IPS-18c (cell line): ENCODE results near the gene OTOL1.

Source experiments
- H3K4me3 ChIP-seq: 2 replicates; pipeline ENCODE4 v1.7.0; 2013; ENCODE audit warnings: low read depth, mild to moderate bottlenecking, low read length, moderate library complexity; ENCODE audit not compliant: insufficient read depth
- H3K9me3 ChIP-seq: one replicate; pipeline ENCODE4 v1.6.1; 2013; ENCODE audit warnings: mild to moderate bottlenecking, low read length, moderate library complexity; ENCODE audit not compliant: control insufficient read depth, insufficient read depth

The OTOL1 gene

DNA sequence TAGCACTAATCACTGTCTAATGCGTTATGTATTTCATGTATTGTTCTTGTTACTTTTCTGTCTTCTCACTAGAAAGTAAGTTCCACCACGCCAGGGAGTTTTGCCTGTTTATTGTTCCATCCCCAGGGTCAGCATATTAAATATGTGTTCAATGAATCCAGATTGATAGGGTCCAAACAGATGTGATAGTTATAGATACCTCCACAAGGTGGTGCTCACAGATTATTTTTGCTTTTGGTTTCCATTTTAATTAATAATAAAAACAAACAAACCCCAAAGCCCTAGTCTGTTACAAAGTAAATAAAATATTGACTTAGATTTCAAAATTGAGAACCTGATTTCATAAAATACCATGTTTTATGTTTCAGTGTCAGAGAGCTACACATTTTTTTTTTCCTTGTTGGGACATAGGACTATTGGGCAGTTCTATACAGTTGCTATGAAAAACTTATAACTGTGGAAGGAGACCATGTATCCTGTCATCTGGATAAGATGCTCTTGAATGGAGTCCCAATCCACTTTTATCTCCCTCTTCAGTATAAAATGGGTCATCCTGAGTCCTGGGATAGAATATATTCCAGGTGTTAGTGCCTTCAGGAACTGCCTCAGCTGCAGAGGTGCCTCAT lies 12.4 kb downstream of the OTOL1 start:
- Histone ChIP-seq H3K4me3 (no peak overlapping the region), H3K9me3 (no peaks in the 10 kb centered on the region)

DNA sequence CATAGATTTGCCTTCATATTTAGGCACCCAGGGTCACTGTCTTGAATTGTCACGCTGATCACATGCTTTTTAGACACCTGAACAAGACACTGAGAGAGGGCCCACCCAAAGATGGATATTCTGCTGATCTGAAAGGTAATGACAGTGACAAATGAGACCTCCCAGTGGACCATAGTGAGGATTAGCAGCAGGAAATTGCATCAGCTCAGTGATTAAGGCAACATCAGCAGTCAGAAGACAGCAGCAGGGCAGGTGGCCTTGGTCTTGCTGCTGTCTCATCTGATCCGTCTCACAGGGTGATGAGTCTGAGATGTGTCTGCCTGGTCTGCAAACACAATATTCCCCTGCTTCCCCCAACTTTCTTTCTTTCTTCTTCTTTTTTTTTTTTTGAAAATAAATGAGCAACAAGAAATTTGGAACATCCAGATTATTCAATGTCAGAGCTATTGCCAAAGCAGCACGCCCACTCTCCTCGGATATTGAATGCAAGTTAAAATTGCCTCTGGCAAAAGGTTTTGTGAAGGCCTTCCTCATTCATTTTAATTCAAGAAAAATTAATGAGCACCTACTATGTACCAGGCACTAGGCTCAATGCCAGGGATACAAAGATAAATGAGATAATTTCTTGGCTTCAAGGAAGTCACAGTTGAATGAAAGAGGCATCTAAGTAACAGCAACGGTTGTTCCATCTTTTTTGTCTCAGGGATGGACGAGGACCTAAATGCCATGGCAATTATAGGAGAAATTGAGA lies 14.1 kb downstream of the OTOL1 start:
- Histone ChIP-seq H3K4me3 (no peak overlapping the region), H3K9me3 (no peaks in the 10 kb centered on the region)

DNA sequence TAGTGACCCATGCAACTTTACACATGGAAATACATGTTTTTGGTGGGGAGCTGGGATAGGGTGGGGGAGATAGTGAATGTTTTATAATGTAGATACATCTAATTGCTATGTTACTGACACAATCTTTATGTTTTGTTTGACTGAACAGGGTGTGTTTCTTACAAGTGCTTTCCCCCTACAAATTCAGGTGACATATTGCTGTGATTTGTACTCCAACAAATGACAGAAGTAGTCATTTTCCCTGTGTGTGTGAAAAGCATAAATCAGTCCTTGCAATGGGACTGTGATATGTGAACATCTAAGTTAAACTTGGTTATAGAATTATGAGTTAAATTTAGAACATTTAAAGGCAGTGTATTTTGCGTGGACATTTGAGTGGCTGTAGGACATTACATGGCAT lies 27.3 kb downstream of the OTOL1 start:
- H3K4me3 ChIP-seq, result no peak overlapping the region
- no peaks in the 10 kb centered on the region for H3K9me3 ChIP-seq

DNA sequence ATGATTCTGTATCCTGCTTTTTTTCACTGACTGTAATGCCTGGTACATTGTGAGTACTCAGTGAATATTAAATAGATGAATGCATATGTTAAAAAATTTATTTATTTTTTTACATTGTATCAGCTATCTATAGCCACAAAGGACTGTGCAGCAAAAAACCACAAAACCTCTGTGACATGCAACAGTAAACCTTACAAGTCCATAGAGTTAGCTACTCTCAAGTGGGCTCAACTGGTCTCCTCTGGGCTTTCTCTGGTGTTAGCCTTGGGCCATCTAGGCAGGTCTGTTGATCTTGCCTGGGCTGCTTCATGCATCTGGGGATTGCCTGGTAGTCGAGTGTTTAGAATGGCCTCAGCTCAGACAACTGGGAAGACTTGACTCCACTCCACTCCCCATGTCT lies 35.3 kb downstream of the OTOL1 start:
- no peaks in the 10 kb centered on the region for H3K9me3 ChIP-seq
- H3K4me3 ChIP-seq, result no peak overlapping the region

DNA sequence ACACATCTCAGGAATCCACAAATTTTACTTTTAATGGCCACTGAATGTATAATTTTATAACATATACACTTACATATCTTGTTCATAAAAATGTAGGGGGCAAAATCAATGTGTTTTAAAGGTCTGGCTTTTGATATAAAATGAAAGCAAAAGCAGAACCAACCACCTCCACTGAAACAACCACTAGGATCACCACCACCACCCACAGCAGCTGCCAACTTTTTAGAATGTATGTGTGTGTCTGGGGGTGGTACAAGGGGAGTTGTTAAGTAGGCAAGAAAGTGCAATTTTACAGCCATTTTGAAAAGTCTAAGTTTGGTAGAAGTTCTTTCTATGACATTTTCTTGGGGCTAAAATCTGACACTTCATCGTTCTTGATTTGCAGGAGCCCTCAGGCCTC lies 44.0 kb downstream of the OTOL1 start:
- H3K9me3 ChIP-seq, result no peaks in the 10 kb centered on the region

DNA sequence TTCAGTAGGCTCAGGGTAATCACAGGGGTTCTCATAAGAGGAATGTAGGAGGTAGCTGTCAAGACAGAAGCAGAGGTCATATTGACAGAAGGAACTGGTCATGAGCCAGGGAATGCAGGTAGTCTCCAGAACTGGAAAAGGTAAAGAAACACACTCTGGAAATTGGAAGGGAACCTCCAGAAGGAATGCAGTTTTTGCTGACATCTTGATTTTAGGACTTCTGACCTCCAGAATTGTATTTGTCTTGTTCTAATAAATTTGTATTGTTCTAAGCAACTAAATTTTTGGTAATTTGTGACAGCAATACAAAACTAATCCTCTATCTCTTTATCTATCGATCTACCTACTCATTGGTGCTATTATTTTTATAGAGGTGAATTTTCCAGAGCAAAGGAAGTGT lies 49.2 kb downstream of the OTOL1 start:
- Histone ChIP-seq H3K4me3 (no peak overlapping the region), H3K9me3 (no peaks in the 10 kb centered on the region)

More for the DNA sequence above, 44.0 kb downstream of the OTOL1 start:
- no peak overlapping the region for H3K4me3 ChIP-seq

DNA sequence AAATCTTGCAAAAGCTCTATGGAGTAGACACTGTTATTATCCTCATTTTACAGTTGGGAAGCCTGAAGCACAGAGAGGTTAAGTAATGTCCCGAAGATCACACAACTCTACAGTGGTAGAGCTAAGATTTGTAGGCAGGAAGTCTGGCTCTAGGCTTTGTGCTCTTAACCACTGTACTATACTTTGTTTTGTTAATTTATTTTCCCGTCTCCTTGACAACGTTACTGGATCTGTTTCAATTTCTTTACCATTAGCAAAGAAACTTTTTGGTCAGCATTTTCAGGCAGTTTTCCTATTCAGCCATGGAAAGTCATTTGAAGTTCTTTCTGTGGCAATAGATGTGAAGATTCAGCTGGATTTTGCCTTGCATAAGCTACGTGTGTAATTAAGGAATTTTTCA lies 51.7 kb downstream of the OTOL1 start:
- no peak overlapping the region for H3K4me3 ChIP-seq
- no peaks in the 10 kb centered on the region for H3K9me3 ChIP-seq

DNA sequence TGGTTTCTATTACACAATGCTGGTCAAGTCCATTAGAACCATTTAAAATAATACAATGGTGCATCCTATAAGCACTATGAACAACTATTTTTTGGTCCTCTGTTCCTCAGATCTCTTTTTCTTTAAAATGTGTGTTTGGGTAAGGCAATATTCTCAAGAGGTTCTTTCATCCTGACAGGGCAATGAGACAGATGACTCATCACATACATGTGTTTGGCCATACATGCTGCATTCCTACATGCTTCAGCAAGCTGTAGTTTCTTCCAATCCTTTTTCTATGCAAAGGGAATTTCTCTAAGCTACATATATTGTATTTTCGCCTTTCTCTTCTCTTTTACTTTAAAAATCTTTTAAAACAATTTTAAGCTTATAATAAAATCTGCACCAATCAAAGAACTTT lies 52.7 kb downstream of the OTOL1 start:
- H3K4me3 ChIP-seq, result no peak overlapping the region
- H3K9me3 ChIP-seq, result no peaks in the 10 kb centered on the region

DNA sequence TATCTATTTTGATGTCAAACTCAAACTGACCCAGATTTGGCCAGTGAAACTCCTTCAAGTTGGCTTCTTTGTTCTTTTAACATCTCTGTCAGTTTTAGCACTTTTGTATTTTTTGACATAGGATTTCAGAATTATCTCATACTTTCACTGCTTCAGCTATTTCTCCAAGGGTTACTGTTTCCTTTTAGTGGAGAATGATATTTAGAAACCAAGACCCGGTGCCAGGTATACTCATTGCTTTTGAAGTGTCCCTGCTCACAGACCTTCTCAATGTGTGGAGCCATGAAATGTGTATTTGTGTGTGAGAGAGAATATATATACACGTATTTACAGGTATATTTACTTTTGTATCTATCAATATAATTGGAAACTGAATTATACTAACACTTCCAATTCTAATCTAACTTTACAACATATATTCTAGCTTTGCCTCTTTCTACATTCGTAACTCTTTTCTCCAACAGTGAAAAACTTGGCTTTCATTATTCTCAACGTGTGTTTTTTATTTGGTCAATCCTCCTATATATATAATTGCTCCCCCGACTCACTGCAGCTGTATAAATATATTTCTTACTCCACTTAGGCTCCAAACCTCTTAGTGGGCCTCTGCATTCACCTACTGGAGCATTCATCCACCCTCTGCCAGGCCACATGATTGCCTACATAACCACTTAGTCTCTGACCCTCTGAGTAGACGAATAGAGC lies 54.0 kb downstream of the OTOL1 start:
- Histone ChIP-seq H3K9me3 (no peaks in the 10 kb centered on the region), H3K4me3 (no peak overlapping the region)

DNA sequence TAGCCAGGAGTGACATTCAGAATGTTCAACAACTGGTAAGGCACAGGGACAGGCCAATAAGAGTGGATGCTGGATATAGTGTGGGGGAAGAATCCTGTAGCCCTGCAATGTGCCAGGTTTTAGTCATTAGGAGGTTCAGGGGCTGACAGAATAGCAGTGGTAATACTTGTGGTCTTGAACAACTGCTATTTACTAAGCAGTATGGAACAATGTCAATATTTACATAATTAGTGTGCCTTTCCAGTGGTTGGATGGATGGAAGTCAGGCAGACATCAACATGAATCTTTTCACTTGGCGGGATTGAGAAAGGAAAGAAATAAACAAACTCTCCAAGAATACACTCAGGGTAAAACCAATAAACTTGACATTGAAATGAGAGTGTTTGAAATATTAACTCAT lies 55.1 kb downstream of the OTOL1 start:
- Histone ChIP-seq H3K4me3 (no peak overlapping the region), H3K9me3 (no peaks in the 10 kb centered on the region)

DNA sequence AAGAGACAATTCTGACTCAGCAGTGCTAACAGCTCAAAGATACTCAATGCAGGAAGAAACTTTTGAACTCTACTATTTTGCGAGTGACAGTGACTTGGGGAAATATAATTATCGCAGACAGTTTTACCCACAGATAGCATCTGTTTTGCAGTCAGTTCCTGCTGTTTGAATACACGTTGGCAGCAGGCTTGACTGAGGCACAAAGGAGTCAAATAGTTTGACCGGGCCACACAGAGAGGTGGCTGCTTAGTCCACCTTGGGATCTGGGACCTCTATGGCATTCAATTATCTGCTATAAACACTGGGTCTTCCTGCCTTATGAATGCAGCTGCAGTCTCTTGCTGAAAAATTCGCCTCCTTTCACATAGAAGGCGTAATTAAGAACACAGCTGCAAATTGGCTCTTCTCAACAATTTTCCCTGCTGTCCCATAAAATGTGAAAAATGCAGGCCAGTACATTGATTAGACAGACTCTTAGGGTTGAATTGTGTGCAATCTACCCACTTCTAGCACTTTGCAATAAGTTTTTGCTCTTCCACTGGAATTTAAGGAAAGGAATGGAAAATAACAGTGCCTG lies 56.5 kb downstream of the OTOL1 start:
- no peak overlapping the region for H3K4me3 ChIP-seq
- H3K9me3 ChIP-seq, result no peaks in the 10 kb centered on the region
